HCT116 (cell line): ENCODE measurements around the gene CLASP1. TPM values are rescaled to one million over a fixed set of nuclear protein-coding genes. Genes with fewer than 3 reads are reported as not detected.

Source experiments
- ATAC-seq: fragments of 200-7000 bp; cut with Tn5 transposase; 2 replicates; pipeline ENCODE4 v1.9.1; 2020; ENCODE audit warnings: mild to moderate bottlenecking, moderate library complexity
- BruUV-seq: library from RNA; stranded (reverse); fragments of 400-500 nt; replicated peaks from 2 replicates; lab custom pipeline; 2021; lab: Mats Ljungman, UMichigan
- CTCF ChIA-PET: fragments of 300-600 bp; sonication (Branson Sonifier 250); formaldehyde crosslinking; loops from one replicate; lab custom pipeline; 2021; ENCODE audit warnings: antibody characterized with exemption; lab: Charles Lee
- POLR2A ChIA-PET: fragments of 300-600, 350-600 bp; sonication (Branson Sonifier 250); formaldehyde crosslinking; loops from one replicate; lab custom pipeline; 2021; ENCODE audit warnings: antibody characterized with exemption; lab: Charles Lee
- RAD21 ChIA-PET, 2 experiments: fragments of 300-600 bp; sonication (Branson Sonifier 250); formaldehyde crosslinking; loops; one replicate each; lab custom pipeline; 2023; ENCODE audit warnings: low total read pairs in 2 of 2; ENCODE audit not compliant: uncharacterized antibody in 2 of 2, unreplicated experiment in 2 of 2, low non-redundant PET in 1 of 2; lab: Charles Lee
- DNase-seq: peaks from one replicate; pipeline ENCODE4 v3.0.0-alpha.2; 2010; ENCODE audit warnings: low read depth, low spot score
- H2AFZ ChIP-seq: fragments of 200-600 bp; shearing (Covaris generic), sonication (generic); 2 replicates; pipeline ENCODE4 v1.6.1; 2017; ENCODE audit warnings: low read depth, mixed run types, mixed read lengths, antibody characterized with exemption, low read length; ENCODE audit not compliant: poor library complexity, severe bottlenecking
- H3K27ac ChIP-seq: 2 replicates; pipeline ENCODE4 v1.5.1; 2012; ENCODE audit warnings: low read depth, low read length
- H3K27me3 ChIP-seq: fragments of 200-600 bp; sonication (generic); 2 replicates; pipeline ENCODE4 v1.6.1; 2016; ENCODE audit warnings: mixed run types, low read length, mixed read lengths; ENCODE audit not compliant: insufficient read depth
- H3K36me3 ChIP-seq, 2 experiments: fragments of 200-500 bp in 1 of 2; fragments of 200-600 bp in 1 of 2; sonication (Bioruptor generic) in 1 of 2; sonication (generic) in 1 of 2; 2 replicates each; pipeline versions ENCODE4 v1.5.1 to v1.6.1; 2014 to 2016; ENCODE audit warnings: low read length in 2 of 2, inconsistent platforms in 1 of 2, mixed read lengths in 1 of 2, mixed run types in 1 of 2; ENCODE audit not compliant: insufficient read depth in 2 of 2, control insufficient read depth in 1 of 2
- H3K4me1 ChIP-seq, 2 experiments: fragments of 200-600 bp in 1 of 2; sonication (generic) in 1 of 2; 2 replicates each; pipeline versions ENCODE4 v1.5.1 to v1.6.1; 2012 to 2017; ENCODE audit warnings: low read length in 2 of 2, inconsistent platforms in 1 of 2, mild to moderate bottlenecking in 1 of 2, mixed read lengths in 1 of 2, mixed run types in 1 of 2, moderate library complexity in 1 of 2; ENCODE audit not compliant: insufficient read depth in 2 of 2, control insufficient read depth in 1 of 2
- H3K4me2 ChIP-seq: fragments of 200-600 bp; sonication (generic); 2 replicates; pipeline ENCODE4 v1.6.1; 2017; ENCODE audit warnings: mixed run types, low read length, mixed read lengths
- H3K4me3 ChIP-seq, 2 experiments: fragments of 200-600 bp in 1 of 2; sonication (generic) in 1 of 2; replicated peaks in 1 of 2; 2 replicates each; pipeline ENCODE4 v1.5.1; 2011 to 2016; ENCODE audit warnings: low read length in 2 of 2, control low read depth in 1 of 2, low read depth in 1 of 2, mild to moderate bottlenecking in 1 of 2, mixed read lengths in 1 of 2, mixed run types in 1 of 2
- H3K79me2 ChIP-seq: fragments of 200-600 bp; sonication (generic); 2 replicates; pipeline ENCODE4 v1.6.1; 2017; ENCODE audit warnings: mild to moderate bottlenecking, mixed run types, low read length, moderate library complexity, mixed read lengths; ENCODE audit not compliant: insufficient read depth
- H3K9ac ChIP-seq: fragments of 200-600 bp; sonication (generic); 2 replicates; pipeline ENCODE4 v1.6.1; 2016; ENCODE audit warnings: low read length, mixed read lengths
- H3K9me2 ChIP-seq: fragments of 200-600 bp; sonication (generic), shearing (Covaris generic); 2 replicates; pipeline ENCODE4 v1.6.1; 2017; ENCODE audit warnings: mixed run types, mild to moderate bottlenecking, moderate library complexity; ENCODE audit not compliant: insufficient read depth
- H3K9me3 ChIP-seq, 2 experiments: fragments of 200-500 bp in 1 of 2; fragments of 200-600 bp in 1 of 2; sonication (Bioruptor generic) in 1 of 2; sonication (generic) in 1 of 2; 2 replicates each; pipeline ENCODE4 v1.6.1; 2014 to 2017; ENCODE audit warnings: low read length in 2 of 2, mixed read lengths in 2 of 2, inconsistent platforms in 1 of 2, low read depth in 1 of 2, mild to moderate bottlenecking in 1 of 2, mixed run types in 1 of 2, moderate library complexity in 1 of 2; ENCODE audit not compliant: control insufficient read depth in 1 of 2, insufficient read depth in 1 of 2
- H4K20me1 ChIP-seq: fragments of 200-600 bp; sonication (generic), shearing (Covaris generic); 2 replicates; pipeline ENCODE4 v1.6.1; 2017; ENCODE audit warnings: mixed run types, mild to moderate bottlenecking, moderate library complexity; ENCODE audit not compliant: insufficient read depth
- CEBPB ChIP-seq: IDR thresholded peaks from 2 replicates; pipeline ENCODE4 v1.6.1; 2012; ENCODE audit warnings: low read depth
- EGR1 ChIP-seq: IDR thresholded peaks from 2 replicates; pipeline ENCODE4 v1.6.1; 2012; ENCODE audit warnings: low read depth
- ELF1 ChIP-seq: IDR thresholded peaks from 2 replicates; pipeline ENCODE4 v1.6.1; 2012; ENCODE audit warnings: low read depth, borderline replicate concordance
- EZH2 ChIP-seq: fragments of 200-600 bp; sonication (generic); IDR thresholded peaks from 2 replicates; pipeline ENCODE4 v1.6.1; 2017; ENCODE audit warnings: antibody characterized with exemption, mixed run types
- EZH2phosphoT487 ChIP-seq: fragments of 200-600 bp; IDR thresholded peaks from 2 replicates; pipeline ENCODE4 v1.6.1; 2018; ENCODE audit warnings: antibody characterized with exemption, borderline replicate concordance
- FOSL1 ChIP-seq: IDR thresholded peaks from 2 replicates; pipeline ENCODE4 v1.6.1; 2012; ENCODE audit warnings: low read depth
- JUND ChIP-seq: IDR thresholded peaks from 2 replicates; pipeline ENCODE4 v1.6.1; 2012
- POLR2A ChIP-seq: IDR thresholded peaks from 2 replicates; pipeline ENCODE4 v1.7.0; 2011; ENCODE audit warnings: borderline replicate concordance; ENCODE audit not compliant: insufficient read depth, insufficient read length; ENCODE audit errors: extremely low read depth
- REST ChIP-seq: IDR thresholded peaks from 2 replicates; pipeline ENCODE4 v1.6.1; 2012; ENCODE audit warnings: low read depth
- SP1 ChIP-seq: IDR thresholded peaks from 2 replicates; pipeline ENCODE4 v1.6.1; 2012; ENCODE audit warnings: low read depth
- TCF7L2 ChIP-seq: IDR thresholded peaks from 2 replicates; pipeline ENCODE4 v1.7.0; 2011; ENCODE audit warnings: borderline replicate concordance, inconsistent platforms; ENCODE audit not compliant: insufficient read depth, insufficient read length; ENCODE audit errors: extremely low read depth
- YY1 ChIP-seq: IDR thresholded peaks from 2 replicates; pipeline ENCODE4 v1.6.1; 2011; ENCODE audit warnings: low read length, low read depth, moderate library complexity, mild to moderate bottlenecking; ENCODE audit not compliant: insufficient replicate concordance; ENCODE audit errors: extremely low read depth
- ZFX ChIP-seq: fragments of 450-650 bp; IDR thresholded peaks from 2 replicates; pipeline ENCODE4 v1.6.1; 2017
- ZNF274 ChIP-seq: fragments of 200-500 bp; sonication (Bioruptor generic); IDR thresholded peaks from 2 replicates; pipeline ENCODE4 v1.6.1; 2014; ENCODE audit warnings: mild to moderate bottlenecking, low read depth, low read length, inconsistent platforms
- intact Hi-C: fragments of 100-400 bp; cut with micrococcal nuclease; formaldehyde crosslinking; loops from 2 replicates; pipeline ENCODE4 v1.10.0; 2022
- total RNA-seq: library from RNA; stranded (reverse); gene quantifications from one replicate; pipeline ENCODE4 v1.2.1, GENCODE V29; 2021; ENCODE audit not compliant: unreplicated experiment
- TF ChIP-seq, protein P1 (sequence below): IDR thresholded peaks from 2 replicates; pipeline ENCODE4 v1.6.1; 2012

CLASP1 gene
- total RNA-seq, 1 experiment from 2014 or later, result 41.9 TPM

DNA sequence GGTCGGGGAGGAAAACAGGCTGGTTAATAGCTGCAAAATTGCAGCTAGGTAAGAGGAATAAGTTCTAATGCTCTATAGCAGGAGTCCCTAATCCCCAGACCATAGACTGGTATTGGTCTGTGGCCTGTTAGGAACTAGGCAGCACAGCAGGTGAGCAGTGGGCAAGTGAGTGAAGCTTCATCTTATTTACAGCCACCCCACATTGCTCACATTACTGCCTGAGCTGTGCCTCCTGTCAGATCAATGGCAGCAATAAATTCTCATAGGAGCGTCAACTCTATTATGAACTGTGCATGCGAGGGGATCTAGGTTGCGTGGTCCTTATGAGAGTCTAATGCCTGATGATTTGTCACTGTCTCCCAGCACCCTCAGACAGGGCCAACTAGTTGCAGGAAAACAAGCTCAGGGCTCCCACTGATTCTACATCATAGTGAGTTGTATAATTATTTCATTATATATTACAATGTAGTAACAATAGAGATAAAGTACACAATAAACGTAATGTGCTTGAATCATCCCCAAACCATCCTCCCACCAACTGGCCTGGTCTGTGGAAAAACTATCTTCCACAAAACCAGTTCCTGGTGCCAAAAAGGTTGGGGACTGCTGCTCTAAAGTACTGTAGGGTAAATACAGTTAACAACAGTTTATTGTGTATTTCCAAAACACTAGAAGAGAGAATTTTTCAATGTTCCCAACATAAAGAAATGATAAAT is 272.6 kb downstream of the CLASP1 start:
- ChIA-PET POLR2A (no interaction called here), RAD21 (no interaction called here), CTCF (no interaction called here)
- Histone ChIP-seq H3K27ac (no peak overlapping the region), H3K36me3 (peaks cover 0 to 7% of the 10 kb centered on the region in 2 experiments; a peak in 3 of 4 replicates), H3K9me3 (no peaks in the 10 kb centered on the region), H3K79me2 (no peaks in the 10 kb centered on the region), H3K4me3 (no peak overlapping the region), H3K27me3 (no peaks in the 10 kb centered on the region), H2AFZ (no peak overlapping the region), H3K9ac (no peak overlapping the region), H3K4me2 (no peak overlapping the region), H3K4me1 (no peaks in the 10 kb centered on the region), H4K20me1 (no peaks in the 10 kb centered on the region), H3K9me2 (no peaks in the 10 kb centered on the region)
- DNase-seq, result no peak
- no peak for ATAC-seq
- intact Hi-C loops, result no loop called here
- BruUV-seq, result no TSS peak
- TF ChIP-seq JUND (no peak), ELF1 (no peak), EZH2phosphoT487 (no peak), ZFX (no peak), POLR2A (no peak), EZH2 (no peak), FOSL1 (no peak), YY1 (no peak), TCF7L2 (no peak), EGR1 (no peak), REST (no peak), SP1 (no peak), ZNF274 (no peak), CEBPB (no peak)
- TF ChIP-seq, protein P1, sequence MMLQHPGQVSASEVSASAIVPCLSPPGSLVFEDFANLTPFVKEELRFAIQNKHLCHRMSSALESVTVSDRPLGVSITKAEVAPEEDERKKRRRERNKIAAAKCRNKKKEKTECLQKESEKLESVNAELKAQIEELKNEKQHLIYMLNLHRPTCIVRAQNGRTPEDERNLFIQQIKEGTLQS, result no peak
- TF ChIP-seq, all 23 proteins: peak for 0
